Urothelium cell line (cell line): ENCODE data around the gene DCST2.

Experiments used
- DNase-seq: peaks from one replicate; pipeline ENCODE4 v3.0.0; 2011; ENCODE audit warnings: low spot score, mixed read lengths
- FAIRE-seq: peaks from 2 replicates; lab custom pipeline; 2011; peaks lifted over from hg19 to GRCh38; lab: Jason Lieb, UNC

The DCST2 gene

DNA sequence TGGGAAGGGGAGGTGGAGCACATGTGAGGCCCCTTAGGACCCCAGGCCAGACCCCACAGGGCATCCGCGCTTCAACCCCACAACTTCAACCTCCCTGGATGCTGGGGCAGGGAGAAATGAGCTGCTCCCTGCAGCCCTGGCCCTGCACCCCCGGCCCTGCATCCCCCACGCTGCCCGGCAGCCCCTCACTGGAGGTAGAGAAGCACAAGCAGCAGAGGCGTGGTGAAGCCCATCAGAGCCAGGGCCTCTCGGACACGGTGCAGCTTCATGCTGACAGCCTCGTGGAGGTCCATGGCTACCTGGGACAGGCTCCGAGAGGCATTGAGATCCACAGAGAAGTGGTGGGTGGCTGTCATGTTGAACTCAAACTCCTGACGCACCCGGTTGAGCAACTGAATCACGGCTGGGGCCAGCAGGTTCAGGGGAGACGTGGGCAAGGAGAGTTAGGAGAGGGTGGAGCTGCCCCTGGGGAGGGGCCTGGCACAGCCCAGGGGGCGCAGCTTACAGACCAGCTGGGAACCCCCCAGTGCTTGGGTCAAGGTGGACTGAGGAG, 3.3 kb downstream of the DCST2 start:
- FAIRE-seq, result no peak

DNA sequence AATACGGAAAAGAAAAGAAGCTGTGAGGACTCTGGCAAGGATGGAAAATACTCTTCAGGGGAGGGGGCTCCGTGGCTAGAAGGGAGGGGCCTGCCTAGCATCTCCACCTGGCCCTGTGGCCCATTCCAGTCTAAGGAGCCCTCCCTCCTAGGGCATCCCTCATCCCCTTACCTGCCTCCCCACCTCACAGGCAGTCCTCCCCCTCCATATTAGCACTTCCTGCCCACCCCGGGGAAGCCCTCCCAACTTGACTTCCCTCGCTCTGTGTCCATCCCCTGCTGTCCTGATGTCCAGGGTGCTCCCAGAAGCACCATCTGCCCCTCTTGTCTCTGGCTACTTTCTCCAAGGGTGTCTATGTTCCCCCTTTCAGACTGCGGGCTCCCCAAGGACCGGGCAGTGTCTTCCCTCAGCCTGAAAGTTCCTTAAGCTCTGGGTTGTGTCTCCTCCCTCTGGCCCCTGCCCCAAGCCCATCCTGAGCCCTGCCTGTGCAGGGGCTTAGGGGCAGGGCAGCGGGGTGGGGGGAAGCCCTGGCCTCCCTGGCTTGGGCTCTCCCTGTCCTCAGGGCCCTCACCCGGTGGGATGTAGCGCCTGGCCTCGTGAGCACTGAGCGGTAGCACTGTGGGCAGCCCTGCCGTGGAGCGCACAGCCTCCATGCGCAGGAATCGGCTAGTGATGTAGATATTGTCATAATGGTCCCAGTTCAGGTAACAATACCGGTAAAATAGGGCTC, 3.9 kb downstream of the DCST2 start:
- FAIRE-seq (no peak), DNase-seq (no peak)

More for the DNA sequence above, 3.3 kb downstream of the DCST2 start:
- DNase-seq, result no peak

DNA sequence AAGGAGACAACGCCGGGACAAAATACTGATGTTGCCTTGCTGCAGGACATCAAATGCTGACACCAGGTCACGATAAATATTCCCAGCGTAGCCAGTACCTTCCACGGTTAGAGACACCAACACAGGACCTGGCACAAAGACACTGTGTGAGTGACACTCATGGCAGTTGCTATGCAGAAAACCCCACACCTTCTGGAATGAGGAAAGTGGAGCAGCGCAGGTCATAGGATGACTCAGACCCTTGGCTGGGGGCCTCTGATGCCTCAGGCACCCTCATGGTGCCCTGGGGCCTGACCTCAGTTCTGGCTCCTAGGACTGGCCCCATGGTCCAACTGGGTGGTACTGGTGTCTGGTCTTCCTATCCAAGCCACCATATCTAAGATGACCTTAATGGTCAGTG, 7.0 kb downstream of the DCST2 start:
- peak; percentile 35 for FAIRE-seq
- DNase-seq, result peak; percentile 47

DNA sequence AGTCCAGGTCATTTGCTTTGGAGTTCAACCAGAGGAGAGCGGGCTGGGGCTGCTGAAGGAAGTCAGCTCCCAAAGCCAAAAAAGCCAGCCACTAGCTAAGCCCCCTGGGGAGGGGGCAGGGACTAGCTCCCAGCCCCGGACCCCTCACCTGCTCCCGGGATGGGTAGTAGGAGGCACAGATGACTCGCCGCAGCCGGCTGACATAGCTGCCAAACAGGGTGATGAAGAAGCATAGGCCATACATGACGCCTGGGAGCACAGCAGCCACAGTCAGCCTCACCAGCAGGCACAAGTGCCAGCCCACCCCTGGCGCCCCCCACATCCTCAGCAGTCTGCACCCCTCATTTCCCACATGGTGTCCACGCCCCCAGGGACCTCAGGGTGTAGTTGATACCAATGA, 7.4 kb downstream of the DCST2 start:
- FAIRE-seq, result no peak
- no peak for DNase-seq

DNA sequence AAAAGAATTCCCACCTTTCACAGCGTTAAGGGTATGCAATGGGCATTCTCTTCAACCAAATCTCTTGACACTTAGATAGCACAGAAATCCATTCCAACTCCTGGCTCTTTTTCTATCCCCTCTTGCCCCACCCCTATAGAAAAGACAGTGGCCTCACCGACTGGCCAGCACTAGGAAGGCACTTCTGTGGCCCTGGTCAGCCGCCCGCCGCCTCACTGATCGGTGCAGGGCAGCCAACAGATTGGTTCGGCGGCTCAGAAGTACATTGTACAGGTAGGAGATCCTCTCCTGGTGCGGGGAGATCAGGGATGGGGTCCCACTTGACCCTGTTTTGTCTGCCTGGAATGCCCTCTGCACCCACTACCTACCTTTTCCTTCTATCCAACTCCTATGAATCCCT, 9.3 kb downstream of the DCST2 start:
- no peak for FAIRE-seq

DNA sequence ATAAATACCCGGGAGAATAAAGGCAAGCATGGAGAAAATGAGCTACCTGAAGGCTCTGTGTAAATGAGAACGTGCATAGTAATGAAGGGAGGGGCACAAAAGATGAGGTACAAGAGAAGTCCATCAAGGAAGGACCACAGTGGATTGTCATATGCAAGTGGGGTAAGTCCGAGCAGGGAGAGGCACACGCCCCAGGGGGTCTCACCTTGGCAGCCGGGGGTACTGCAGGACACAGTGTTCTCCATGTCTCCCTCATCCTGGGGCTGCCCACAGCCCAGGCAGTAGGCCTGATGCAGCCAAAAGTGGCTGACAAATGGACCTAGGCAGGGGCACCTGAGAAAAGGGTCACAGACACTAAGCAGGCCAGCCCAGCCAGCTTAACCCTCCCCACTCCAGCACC, 10.0 kb downstream of the DCST2 start:
- FAIRE-seq, result no peak
- no peak for DNase-seq

More for the DNA sequence above, 9.3 kb downstream of the DCST2 start:
- no peak for DNase-seq

DNA sequence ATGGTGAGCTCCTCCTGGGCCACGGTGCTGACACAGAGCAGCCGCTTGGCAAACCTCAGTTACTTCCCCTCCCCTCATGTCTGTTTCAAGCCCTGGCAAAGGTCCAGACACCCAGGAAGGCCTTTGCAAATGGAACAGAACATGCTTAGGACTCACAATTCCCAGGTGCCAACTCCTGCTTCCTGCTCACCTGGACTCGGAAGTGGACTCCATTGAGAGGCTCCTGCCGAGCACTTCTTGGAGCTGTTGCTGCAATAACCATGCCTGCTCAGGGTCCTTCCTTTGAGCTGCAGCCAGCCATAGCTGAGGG, 10.7 kb downstream of the DCST2 start:
- DNase-seq (no peak), FAIRE-seq (no peak)

DNA sequence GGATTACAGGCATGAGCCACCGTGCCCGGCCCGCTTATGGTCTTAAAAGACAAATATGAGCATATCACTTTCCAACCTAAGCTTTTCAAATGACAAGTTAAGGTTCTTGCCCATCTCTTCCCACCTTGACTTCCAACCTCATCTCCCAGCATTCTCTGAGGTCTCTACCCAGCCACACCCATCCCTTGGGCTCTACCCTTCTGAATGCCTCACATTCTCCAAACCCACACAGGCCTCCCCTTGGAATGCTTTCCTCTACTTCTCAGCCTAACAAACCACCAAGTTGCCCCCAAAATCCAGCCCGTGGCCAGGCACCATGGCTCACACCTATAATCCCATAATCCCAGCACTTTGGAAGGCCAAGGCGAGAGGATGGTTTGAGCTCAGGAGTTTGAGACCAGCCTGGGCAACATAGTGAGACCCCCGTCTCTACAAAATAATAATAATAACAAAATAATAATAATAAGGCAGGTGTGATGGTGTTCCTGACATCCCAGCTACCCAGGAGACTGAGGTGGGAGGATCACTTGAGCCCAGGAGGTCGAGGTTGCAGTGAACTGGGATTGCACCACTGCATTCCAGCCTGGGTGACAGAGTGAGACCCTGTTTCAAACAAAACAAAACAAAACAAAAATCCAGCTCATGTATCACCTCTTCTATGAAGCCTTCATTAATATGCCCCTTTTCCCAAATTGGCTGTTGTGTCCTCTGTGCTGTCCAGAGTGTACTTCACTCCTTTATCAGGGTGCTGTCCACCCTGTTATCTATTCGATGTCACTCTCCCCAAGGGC, 11.2 kb downstream of the DCST2 start:
- no peak for DNase-seq
- FAIRE-seq, result no peak

DNA sequence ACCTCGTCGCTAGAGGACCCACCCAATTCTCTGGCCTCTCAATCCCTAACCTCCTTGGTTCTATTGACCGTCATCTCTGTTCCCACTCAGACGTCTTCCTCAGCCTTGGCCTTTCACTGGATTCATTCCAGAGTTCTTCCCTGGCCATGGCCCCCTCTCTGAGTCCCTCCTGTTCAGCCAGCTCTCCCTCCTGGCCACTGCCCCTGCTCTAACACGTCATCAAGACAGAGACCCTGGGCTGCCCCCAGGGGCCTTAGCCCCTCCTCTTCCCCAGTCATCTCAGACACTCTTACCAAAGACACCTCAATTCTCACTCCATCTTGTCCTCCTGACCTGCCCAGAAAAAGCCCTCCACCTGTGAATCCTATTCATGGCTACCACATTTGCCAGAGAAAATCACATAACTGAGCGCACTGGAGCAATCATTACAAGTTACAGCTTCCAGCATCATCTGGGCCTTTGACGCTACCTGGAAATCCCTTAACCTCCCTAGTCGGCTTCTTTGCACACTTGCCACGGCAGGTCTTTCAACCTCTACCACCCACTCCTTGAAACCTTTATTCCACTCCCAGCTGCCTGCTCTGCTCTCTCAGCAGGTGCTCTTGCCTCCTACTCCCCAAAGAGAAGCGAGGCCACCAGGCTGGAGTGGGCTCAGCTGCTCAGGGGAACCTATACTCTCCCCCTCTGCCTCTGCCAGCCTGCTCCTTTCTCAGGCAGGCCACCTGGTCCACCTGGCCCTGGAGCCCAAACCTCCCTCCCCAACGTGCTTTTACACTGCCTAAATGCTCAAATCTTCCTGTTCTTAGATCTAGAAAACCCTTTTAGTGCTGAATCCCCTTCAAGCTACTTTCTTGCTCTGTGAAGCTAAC, 14.0 kb downstream of the DCST2 start:
- DNase-seq (no peak), FAIRE-seq (no peak)

DNA sequence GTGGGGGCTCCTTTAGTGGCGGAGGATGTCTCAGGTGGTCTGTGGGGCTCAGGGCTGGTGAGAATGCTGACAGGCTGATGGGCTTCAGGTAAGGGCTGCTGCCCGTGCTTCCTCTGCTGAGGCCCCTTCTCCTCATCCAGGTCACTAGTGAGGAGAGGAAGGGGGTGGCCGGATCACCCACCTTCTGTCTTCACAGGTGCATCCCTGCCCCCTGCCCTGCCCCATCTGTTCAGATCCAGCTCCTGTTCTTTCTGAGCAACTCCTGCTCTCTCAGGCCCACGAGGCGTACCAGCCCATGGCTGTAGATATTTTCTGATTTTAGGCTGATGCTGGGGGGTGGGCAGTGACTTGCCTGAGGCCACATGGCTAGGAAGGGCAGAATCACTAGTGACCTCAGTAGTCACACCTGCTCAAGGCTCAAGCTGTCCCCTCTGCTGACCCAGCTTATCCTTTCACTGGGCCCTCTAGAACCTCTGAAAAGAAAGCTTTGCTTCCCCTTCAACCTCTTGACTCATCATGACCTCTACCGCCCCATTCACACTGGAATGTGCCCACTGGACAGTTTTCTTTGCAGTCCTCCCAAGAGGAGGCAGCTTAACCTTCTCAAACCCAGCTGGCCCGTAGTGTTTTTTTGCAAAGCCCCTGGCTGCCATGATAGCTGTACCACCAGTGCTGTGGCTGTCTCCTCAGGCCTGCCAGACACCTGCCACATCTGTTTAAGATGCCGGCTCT, 14.8 kb downstream of the DCST2 start:
- DNase-seq (no peak), FAIRE-seq (no peak)

DNA sequence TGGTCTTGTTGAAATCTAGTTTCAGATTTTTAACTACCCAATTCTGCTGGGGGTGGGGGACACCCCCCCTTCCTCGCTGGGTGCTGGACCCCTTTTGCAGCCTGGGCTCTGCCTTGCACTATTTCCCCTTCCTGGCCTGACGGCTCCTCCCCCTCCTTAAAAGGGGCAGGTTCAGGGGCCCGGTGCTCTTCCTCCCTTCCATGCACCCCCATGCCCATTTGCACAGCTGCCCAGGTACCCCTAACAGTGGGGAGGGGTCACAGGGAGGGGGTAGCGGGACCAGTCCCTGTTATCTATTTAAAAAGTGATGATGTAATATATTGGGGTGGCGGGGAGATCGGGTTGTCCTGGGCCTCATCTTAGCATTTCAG, 15.7 kb downstream of the DCST2 start:
- FAIRE-seq (no peak), DNase-seq (no peak)

DNA sequence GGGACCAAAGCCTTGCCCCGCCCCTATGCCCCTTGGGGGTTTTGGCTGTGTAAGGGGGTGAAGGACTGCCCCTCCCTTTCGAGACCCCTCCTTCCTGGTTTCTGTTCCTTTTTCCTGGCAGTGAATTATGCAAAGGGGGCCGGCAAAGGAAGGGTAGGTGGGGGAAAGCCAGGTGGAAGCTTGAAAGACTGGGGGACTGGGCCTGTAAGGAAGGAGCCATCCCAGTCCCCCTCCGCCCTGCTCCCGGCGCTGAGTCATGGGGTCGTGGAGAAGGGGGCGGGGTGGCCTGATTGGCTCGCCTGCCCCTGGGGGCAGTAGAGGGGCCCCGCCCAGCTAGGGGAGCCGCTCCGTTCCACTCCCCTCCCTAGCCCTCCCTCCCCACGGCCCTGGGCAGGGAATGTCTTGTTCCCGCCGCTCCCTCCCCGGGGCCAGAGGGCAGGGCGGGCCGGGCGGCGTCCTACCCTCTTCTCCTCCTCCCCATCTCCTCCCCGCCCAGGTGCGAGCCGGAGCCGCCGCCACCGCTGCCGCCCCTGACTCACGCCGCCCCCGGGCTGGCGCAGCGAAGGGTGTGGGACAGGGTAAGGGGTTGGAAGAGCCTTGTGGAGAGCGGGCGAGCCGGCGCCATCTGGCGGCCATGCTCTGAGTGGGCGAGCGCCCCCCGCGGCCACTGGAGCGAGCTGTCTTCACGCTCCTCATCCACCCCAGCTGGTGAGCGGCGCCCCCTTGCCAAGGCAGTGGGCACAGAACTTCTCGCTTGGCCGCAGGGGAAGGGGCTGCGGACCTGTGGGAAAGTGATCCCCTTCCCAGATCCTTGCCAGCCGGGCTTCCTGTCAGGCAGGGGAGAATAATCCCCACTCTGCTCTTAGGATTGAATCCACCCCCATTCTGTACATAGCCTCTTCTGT, 16.3 kb downstream of the DCST2 start:
- FAIRE-seq, result peak; percentile 92
- peak; percentile 92 for DNase-seq

DNA sequence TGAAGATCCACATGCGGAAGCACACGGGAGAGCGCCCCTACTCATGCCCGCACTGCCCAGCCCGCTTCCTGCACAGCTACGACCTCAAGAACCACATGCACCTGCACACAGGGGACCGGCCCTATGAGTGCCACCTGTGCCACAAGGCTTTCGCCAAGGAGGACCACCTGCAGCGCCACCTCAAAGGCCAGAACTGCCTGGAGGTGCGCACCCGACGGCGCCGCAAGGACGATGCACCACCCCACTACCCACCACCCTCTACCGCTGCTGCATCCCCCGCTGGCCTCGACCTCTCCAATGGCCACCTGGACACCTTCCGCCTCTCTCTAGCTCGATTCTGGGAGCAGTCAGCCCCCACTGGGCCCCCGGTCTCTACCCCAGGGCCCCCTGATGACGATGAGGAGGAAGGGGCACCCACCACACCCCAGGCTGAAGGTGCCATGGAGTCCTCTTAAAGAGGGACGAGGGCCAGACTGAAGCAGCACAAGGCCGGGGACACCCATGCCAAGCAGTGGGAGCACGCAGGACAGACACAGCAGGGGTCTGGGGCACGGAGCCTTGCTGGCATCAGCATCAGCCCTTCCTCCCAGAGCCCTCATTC, 17.2 kb downstream of the DCST2 start:
- DNase-seq (no peak), FAIRE-seq (no peak)

DNA sequence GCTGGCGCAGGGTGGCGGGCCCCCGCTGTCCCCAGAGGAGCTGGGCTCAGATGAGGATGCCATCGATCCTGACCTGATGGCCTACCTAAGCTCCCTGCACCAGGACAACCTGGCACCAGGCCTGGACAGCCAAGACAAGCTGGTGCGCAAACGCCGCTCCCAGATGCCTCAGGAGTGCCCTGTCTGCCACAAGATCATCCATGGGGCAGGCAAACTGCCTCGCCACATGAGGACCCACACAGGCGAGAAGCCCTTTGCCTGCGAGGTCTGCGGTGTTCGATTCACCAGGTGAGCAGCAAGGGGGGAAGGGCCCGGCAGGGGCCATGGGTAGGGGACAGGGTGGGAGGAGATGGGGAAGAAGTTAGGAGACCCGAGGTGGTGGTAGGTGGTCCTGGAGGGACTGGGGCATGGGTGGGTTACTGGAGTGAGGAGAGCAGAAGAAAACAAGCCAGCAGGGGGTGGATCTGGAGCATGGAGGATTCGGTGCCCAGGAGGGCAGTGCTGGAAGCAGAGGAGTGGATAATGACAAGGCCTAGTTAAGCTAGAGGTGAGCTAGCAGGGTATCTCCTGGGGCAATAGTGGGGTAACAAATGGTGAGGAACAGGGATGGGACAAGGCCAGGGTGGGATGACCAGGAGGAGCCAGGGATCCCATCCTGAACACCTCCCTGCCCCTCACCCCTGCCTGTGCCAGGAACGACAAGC, 17.9 kb downstream of the DCST2 start:
- DNase-seq, result no peak
- no peak for FAIRE-seq

DNA sequence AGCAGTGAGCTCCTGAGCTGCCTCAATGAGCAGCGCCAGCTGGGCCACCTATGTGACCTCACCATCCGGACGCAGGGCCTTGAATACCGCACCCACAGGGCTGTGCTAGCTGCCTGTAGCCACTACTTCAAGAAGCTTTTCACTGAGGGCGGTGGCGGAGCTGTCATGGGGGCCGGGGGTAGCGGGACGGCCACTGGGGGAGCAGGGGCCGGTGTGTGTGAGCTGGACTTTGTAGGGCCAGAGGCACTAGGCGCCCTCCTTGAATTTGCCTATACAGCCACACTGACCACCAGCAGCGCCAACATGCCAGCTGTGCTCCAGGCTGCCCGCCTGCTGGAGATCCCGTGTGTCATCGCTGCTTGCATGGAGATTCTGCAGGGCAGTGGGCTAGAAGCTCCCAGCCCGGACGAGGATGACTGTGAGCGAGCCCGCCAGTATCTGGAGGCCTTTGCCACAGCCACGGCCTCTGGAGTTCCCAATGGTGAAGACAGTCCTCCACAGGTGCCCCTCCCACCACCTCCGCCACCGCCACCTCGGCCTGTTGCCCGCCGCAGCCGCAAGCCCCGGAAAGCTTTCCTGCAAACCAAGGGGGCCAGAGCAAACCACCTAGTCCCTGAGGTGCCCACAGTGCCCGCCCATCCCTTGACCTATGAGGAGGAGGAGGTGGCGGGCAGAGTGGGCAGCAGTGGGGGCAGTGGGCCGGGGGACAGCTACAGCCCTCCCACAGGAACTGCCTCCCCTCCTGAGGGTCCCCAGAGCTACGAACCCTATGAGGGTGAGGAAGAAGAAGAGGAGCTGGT, 18.7 kb downstream of the DCST2 start:
- DNase-seq (no peak), FAIRE-seq (no peak)

DNA sequence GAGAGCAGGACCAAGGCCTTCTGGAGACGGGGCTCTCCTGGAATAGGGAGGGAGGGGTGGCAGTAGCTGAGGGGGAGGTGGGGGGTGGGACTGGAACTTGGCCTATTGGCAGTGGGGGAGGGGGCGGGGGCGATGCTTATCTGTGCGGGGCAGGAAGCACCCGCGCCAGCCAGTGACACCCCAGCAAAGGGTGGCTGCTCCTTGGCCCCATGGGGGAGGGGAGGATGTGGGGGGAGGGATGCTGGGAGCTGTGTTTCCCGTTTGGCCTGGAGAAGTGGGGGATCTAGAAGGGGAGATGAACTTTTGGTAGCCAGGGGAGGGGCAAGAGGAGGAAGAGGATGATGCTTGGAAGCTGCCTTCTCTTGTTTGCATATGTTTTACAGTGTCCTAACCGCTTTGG, 19.9 kb downstream of the DCST2 start:
- DNase-seq, result no peak
- no peak for FAIRE-seq

DNA sequence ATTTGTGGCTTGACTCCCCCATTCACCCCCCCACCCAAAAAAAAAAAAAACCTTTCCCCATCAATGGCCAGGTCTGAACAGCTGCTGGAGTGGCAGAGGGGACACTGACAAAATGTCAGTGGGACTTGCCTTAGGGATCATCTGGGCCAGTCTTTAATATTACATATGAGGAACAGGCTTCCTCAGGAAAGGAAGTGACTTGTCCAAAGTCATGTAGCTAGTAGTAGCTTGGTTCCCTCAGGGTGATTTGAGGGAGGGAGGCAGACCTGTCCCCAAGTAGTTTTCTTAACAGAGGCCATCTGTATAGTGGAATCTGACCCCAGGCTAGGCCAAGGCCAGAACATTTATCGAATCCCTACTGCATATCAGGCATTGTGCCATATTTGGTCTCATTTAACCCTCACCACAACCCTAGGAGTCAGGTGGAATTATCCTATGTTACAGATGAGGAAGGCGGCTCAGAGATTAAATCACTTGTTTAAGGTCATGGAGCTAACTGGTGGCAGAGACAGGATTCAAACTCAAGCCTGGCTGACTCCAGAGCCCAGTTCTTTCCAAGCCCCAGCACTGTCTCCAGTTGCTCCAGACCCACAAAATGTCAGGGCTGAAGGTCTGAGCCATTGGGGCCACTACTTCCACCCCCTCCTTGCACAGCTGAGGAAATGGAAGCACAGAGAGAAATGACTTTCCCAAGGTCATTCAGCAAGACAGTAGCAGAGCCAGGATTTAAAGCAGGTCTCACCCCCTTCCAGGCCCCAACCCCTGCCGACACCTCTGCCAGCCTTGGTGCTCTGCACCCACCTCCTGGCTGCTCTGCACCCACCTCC, 20.6 kb downstream of the DCST2 start:
- DNase-seq, result no peak
- no peak for FAIRE-seq
